ENCODE data around the gene ZSWIM8. TPM values are rescaled to one million over a fixed set of nuclear protein-coding genes. Genes with fewer than 3 reads are reported as not detected.
A peak's percentile ranks its signal among the peaks of the same experiment; 100 is the strongest.

ZSWIM8 gene
- total RNA-seq, 1 donor from 2014 or later, result 30.5 TPM

DNA sequence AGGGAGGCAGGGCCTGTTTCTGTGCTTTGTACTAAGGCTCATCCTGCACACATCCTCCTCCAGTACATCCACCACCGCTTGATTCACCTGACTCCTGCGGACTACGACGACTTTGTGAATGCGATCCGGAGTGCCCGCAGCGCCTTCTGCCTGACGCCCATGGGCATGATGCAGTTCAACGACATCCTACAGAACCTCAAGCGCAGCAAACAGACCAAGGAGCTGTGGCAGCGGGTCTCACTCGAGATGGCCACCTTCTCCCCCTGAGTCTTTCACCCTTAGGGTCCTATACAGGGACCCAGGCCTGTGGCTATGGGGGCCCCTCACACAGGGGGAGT, 15.8 kb downstream of the ZSWIM8 start:
- Histone ChIP-seq H2AFZ (replicated peaks) (no peak overlapping the region), H3K4me3 (no peak overlapping the region), H3K27me3 (no peaks in the 10 kb centered on the region), H3K4me1 (no peaks in the 10 kb centered on the region), H3K9ac (no peak overlapping the region), H4K20me1 (ENCODE audit: low read depth) (no peaks in the 10 kb centered on the region), H3K79me2 (ENCODE audit: low read depth) (no peaks in the 10 kb centered on the region), H3K9me3 (ENCODE audit: low read depth) (no peaks in the 10 kb centered on the region), H3K4me2 (no peak overlapping the region), H3F3A (ENCODE audit: low read depth) (no peaks in the 10 kb centered on the region), H3K36me3 (no peaks in the 10 kb centered on the region), H3K27ac (no peak overlapping the region)
- H3K27ac Mint-ChIP-seq, result no peak overlapping the region
- no peak for DNase-seq (ENCODE audit: low spot score)
- H3K4me1 Mint-ChIP-seq, result no peaks in the 10 kb centered on the region
- TF ChIP-seq, protein P1, sequence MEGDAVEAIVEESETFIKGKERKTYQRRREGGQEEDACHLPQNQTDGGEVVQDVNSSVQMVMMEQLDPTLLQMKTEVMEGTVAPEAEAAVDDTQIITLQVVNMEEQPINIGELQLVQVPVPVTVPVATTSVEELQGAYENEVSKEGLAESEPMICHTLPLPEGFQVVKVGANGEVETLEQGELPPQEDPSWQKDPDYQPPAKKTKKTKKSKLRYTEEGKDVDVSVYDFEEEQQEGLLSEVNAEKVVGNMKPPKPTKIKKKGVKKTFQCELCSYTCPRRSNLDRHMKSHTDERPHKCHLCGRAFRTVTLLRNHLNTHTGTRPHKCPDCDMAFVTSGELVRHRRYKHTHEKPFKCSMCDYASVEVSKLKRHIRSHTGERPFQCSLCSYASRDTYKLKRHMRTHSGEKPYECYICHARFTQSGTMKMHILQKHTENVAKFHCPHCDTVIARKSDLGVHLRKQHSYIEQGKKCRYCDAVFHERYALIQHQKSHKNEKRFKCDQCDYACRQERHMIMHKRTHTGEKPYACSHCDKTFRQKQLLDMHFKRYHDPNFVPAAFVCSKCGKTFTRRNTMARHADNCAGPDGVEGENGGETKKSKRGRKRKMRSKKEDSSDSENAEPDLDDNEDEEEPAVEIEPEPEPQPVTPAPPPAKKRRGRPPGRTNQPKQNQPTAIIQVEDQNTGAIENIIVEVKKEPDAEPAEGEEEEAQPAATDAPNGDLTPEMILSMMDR (IDR thresholded peaks at IDR 0.05), result no peak
- TF ChIP-seq EZH2phosphoT487 (IDR thresholded peaks at IDR 0.05) (no peak), EZH2 (IDR thresholded peaks at IDR 0.05) (no peak)
- H3K36me3 Mint-ChIP-seq, result peaks cover 25% of the 10 kb centered on the region
- no peak overlapping the region for H3K4me3 Mint-ChIP-seq
- no peaks in the 10 kb centered on the region for H3K9me3 Mint-ChIP-seq
- H3K27me3 Mint-ChIP-seq (ENCODE audit: insufficient read depth, low read depth), result peaks cover 7% of the 10 kb centered on the region

DNA sequence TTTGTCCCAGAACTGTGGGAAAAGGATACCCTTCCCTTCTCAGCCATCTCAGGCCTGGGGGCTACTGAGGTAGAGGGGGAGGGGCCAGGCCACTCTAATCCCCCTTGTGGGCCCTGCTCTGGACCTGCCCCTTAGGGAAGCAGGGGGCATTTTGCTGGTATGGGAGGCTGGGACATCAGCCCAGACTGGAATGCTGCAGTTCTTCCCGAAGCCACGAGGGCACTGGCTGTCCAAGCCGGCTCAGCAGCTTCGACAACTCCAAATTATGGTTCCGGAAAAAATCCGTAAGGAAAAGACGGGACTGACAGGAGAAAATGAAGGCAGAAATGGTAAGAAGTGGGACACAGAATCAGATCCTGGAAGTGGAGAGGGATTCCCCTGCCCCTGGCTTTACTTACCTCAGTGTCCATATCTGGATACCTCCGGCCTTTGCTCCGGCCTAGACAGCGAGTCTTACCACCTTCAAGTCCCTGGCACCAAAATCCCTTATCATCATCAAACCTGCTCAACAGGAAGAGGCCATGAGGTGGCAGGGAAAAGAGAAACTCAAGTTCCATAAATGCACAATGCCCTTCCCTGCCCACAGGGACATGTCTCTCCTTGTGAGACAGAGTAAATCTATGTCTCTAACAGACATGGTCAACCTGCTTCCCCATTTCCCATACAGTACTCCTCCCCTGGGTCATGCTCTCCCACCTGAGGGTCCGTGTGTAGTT, 17.0 kb downstream of the ZSWIM8 start:
- H3K9ac ChIP-seq, result no peak overlapping the region
- no peak overlapping the region for H3K4me2 ChIP-seq
- H3K27ac Mint-ChIP-seq, result peak overlapping the region; percentile 29
- no peak for TF ChIP-seq EZH2 (IDR thresholded peaks at IDR 0.05)
- no peaks in the 10 kb centered on the region for H3K4me1 ChIP-seq
- DNase-seq (ENCODE audit: low spot score), result no peak
- no peaks in the 10 kb centered on the region for H3K79me2 ChIP-seq (ENCODE audit: low read depth)
- H3K4me3 ChIP-seq, result no peak overlapping the region
- no peaks in the 10 kb centered on the region for H3K36me3 ChIP-seq
- no peaks in the 10 kb centered on the region for H3K9me3 Mint-ChIP-seq
- H2AFZ ChIP-seq (replicated peaks), result no peak overlapping the region
- H4K20me1 ChIP-seq (ENCODE audit: low read depth), result no peaks in the 10 kb centered on the region
- no peak overlapping the region for H3K4me3 Mint-ChIP-seq
- H3K36me3 Mint-ChIP-seq, result peaks cover 28% of the 10 kb centered on the region
- no peaks in the 10 kb centered on the region for H3K9me3 ChIP-seq (ENCODE audit: low read depth)
- H3K27ac ChIP-seq, result no peak overlapping the region
- peaks cover 4% of the 10 kb centered on the region for H3K27me3 Mint-ChIP-seq (ENCODE audit: insufficient read depth, low read depth)
- no peaks in the 10 kb centered on the region for H3K27me3 ChIP-seq
- H3F3A ChIP-seq (ENCODE audit: low read depth), result no peaks in the 10 kb centered on the region
- no peaks in the 10 kb centered on the region for H3K4me1 Mint-ChIP-seq

DNA sequence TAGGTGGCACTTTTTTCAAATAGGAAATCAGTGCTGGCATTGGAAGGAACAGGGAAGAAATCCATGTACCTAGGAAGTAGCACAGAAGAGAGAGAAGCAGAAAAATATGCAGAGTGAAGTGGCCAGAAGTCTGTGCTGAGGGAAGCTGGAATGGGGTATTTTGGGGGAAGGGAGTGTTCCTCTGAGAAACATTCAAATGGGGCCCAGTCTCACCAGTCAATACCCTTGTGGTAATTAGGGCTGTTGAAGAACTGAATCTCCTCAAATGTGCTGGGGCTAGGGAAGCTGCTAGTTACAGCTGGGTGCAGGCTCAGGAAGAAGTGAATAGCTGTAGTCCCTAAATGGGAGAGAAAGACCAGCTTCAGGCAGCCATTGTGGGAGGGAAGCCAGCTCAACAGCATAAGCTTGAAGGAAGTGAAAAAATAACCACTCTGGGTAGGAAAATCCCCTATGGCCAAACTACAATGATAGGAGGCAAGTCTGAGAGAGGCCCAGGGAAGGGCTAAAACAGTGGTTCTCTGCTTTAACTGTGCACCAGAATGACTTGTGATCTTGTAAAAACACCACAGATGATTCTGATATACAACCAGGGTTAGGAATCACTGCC, 18.4 kb downstream of the ZSWIM8 start:
- H4K20me1 ChIP-seq (ENCODE audit: low read depth), result peaks cover 5% of the 10 kb centered on the region
- no peak overlapping the region for H3K9ac ChIP-seq
- H3K9me3 ChIP-seq (ENCODE audit: low read depth), result no peaks in the 10 kb centered on the region
- H3K27ac ChIP-seq, result no peak overlapping the region
- Mint-ChIP-seq H3K4me1 (no peaks in the 10 kb centered on the region), H3K9me3 (no peaks in the 10 kb centered on the region), H3K27ac (peak overlapping the region; percentile 10), H3K4me3 (no peak overlapping the region), H3K36me3 (peaks cover 22% of the 10 kb centered on the region), H3K27me3 (ENCODE audit: insufficient read depth, low read depth) (peaks cover 3% of the 10 kb centered on the region)
- no peak overlapping the region for H2AFZ ChIP-seq (replicated peaks)
- no peaks in the 10 kb centered on the region for H3K27me3 ChIP-seq
- H3K36me3 ChIP-seq, result no peaks in the 10 kb centered on the region
- H3K79me2 ChIP-seq (ENCODE audit: low read depth), result no peaks in the 10 kb centered on the region
- no peaks in the 10 kb centered on the region for H3F3A ChIP-seq (ENCODE audit: low read depth)
- H3K4me1 ChIP-seq, result no peaks in the 10 kb centered on the region
- TF ChIP-seq EZH2phosphoT487 (IDR thresholded peaks at IDR 0.05), result no peak
- TF ChIP-seq, protein P1 (IDR thresholded peaks at IDR 0.05), result no peak
- no peak for TF ChIP-seq EZH2 (IDR thresholded peaks at IDR 0.05)
- H3K4me3 ChIP-seq, result no peak overlapping the region
- H3K4me2 ChIP-seq, result no peak overlapping the region
- no peak for DNase-seq (ENCODE audit: low spot score)
